IMR-90 (cell line): ENCODE results near the gene TAF1A. TPM values are rescaled to one million over a fixed set of nuclear protein-coding genes. Genes with fewer than 3 reads are reported as not detected.

Source experiments
- ATAC-seq: fragments of 200-7000 bp; cut with Tn5 transposase; 2 replicates; pipeline ENCODE4 v1.9.1; 2020; ENCODE audit warnings: low read depth, mild to moderate bottlenecking, moderate library complexity
- BruUV-seq: library from RNA; stranded (reverse); fragments of 400-500 nt; replicated peaks from 2 replicates; lab custom pipeline; 2021; lab: Mats Ljungman, UMichigan
- CTCF ChIA-PET: fragments of 300-600 bp; formaldehyde crosslinking; extraction: SDS; loops from one replicate; lab custom pipeline; 2021; ENCODE audit warnings: antibody characterized with exemption; lab: Yijun Ruan, JAX
- POLR2A ChIA-PET: fragments of 300-600 bp; sonication (Branson Sonifier 250); formaldehyde crosslinking; loops from one replicate; lab custom pipeline; 2022; ENCODE audit warnings: antibody characterized with exemption; ENCODE audit not compliant: unreplicated experiment; lab: Charles Lee
- DNase-seq: peaks from one replicate; pipeline ENCODE4 v3.0.0; 2013
- H2AFZ ChIP-seq: replicated peaks from 2 replicates; pipeline ENCODE3; 2013; ENCODE audit warnings: low read length, mild to moderate bottlenecking; ENCODE audit not compliant: poor library complexity
- H2AK5ac ChIP-seq: 2 replicates; pipeline ENCODE4 v1.6.1; 2013; ENCODE audit warnings: low read depth, low read length, inconsistent platforms
- H2AK9ac ChIP-seq: replicated peaks from 2 replicates; pipeline ENCODE3; 2013; ENCODE audit warnings: mild to moderate bottlenecking, low read depth, low read length, moderate library complexity; ENCODE audit not compliant: poor library complexity
- H2BK120ac ChIP-seq: 2 replicates; pipeline ENCODE4 v1.6.1; 2013; ENCODE audit warnings: low read depth, low read length, inconsistent platforms
- H2BK15ac ChIP-seq: 3 replicates; pipeline ENCODE4 v1.6.1; 2013; ENCODE audit warnings: low read depth, low read length, inconsistent platforms
- H2BK20ac ChIP-seq: 2 replicates; pipeline ENCODE4 v1.6.1; 2013; ENCODE audit warnings: low read depth, mild to moderate bottlenecking, inconsistent platforms, low read length, moderate library complexity
- H2BK5ac ChIP-seq: 2 replicates; pipeline ENCODE4 v1.6.1; 2013; ENCODE audit warnings: mild to moderate bottlenecking, low read depth, low read length, inconsistent platforms; ENCODE audit not compliant: poor library complexity, severe bottlenecking
- H3K14ac ChIP-seq: replicated peaks from 2 replicates; pipeline ENCODE4 v1.6.1; 2013; ENCODE audit warnings: low read depth, low read length, inconsistent platforms
- H3K18ac ChIP-seq: 2 replicates; pipeline ENCODE4 v1.6.1; 2013; ENCODE audit warnings: low read depth, low read length, control low read depth
- H3K23ac ChIP-seq: 2 replicates; pipeline ENCODE4 v1.6.1; 2013; ENCODE audit warnings: low read depth, low read length, inconsistent platforms
- H3K27ac ChIP-seq: 2 replicates; pipeline ENCODE4 v1.5.1; 2013; ENCODE audit warnings: mild to moderate bottlenecking, control low read depth, low read length; ENCODE audit not compliant: insufficient read depth
- H3K27me3 ChIP-seq: 2 replicates; pipeline ENCODE4 v1.6.1; 2013; ENCODE audit warnings: low read length; ENCODE audit not compliant: control insufficient read depth, insufficient read depth
- H3K36me3 ChIP-seq: 2 replicates; pipeline ENCODE4 v1.6.1; 2013; ENCODE audit warnings: low read length, mixed read lengths; ENCODE audit not compliant: control insufficient read depth, insufficient read depth
- H3K4ac ChIP-seq: 2 replicates; pipeline ENCODE4 v1.6.1; 2013; ENCODE audit warnings: low read depth, low read length, inconsistent platforms
- H3K4me1 ChIP-seq: 2 replicates; pipeline ENCODE4 v1.6.1; 2013; ENCODE audit warnings: low read length, mixed read lengths; ENCODE audit not compliant: control insufficient read depth, insufficient read depth
- H3K4me2 ChIP-seq: 2 replicates; pipeline ENCODE4 v1.6.1; 2013; ENCODE audit warnings: low read depth, mild to moderate bottlenecking, control low read depth, low read length, moderate library complexity
- H3K4me3 ChIP-seq: 2 replicates; pipeline ENCODE4 v1.5.1; 2013; ENCODE audit warnings: low read depth, mild to moderate bottlenecking, control low read depth, low read length, moderate library complexity; ENCODE audit not compliant: insufficient read depth
- H3K56ac ChIP-seq: 2 replicates; pipeline ENCODE4 v1.6.1; 2013; ENCODE audit warnings: low read length, inconsistent platforms; ENCODE audit not compliant: insufficient read depth; ENCODE audit errors: extremely low read depth
- H3K79me1 ChIP-seq, 2 experiments: 2 replicates each; pipeline ENCODE4 v1.6.1; 2013; ENCODE audit warnings: low read length in 2 of 2, inconsistent platforms in 1 of 2, low read depth in 1 of 2
- H3K9ac ChIP-seq: 2 replicates; pipeline ENCODE4 v1.6.1; 2013; ENCODE audit warnings: low read depth, low read length, control low read depth
- H3K9me1 ChIP-seq: 2 replicates; pipeline ENCODE4 v1.6.1; 2013; ENCODE audit warnings: low read length, inconsistent platforms; ENCODE audit not compliant: insufficient read depth
- H3K9me3 ChIP-seq: 2 replicates; pipeline ENCODE4 v1.6.1; 2013; ENCODE audit warnings: low read length; ENCODE audit not compliant: control insufficient read depth, insufficient read depth
- H4K20me1 ChIP-seq: 2 replicates; pipeline ENCODE4 v1.6.1; 2013; ENCODE audit warnings: low read length, inconsistent platforms; ENCODE audit not compliant: insufficient read depth
- H4K5ac ChIP-seq: 2 replicates; pipeline ENCODE4 v1.6.1; 2013; ENCODE audit warnings: mild to moderate bottlenecking, low read depth, low read length, control low read depth
- H4K8ac ChIP-seq, 2 experiments: 2 replicates each; pipeline ENCODE4 v1.6.1; 2013; ENCODE audit warnings: low read depth in 2 of 2, low read length in 2 of 2, control low read depth in 1 of 2, inconsistent platforms in 1 of 2
- H4K91ac ChIP-seq: 2 replicates; pipeline ENCODE4 v1.6.1; 2013; ENCODE audit warnings: low read depth, low read length, inconsistent platforms; ENCODE audit not compliant: insufficient read depth
- BHLHE40 ChIP-seq: fragments of 150-350 bp; IDR thresholded peaks from 2 replicates; pipeline ENCODE4 v1.6.1; 2016; ENCODE audit warnings: mild to moderate bottlenecking, low read depth, low read length
- CEBPB ChIP-seq: IDR thresholded peaks from 2 replicates; pipeline ENCODE4 v1.6.1; 2012; ENCODE audit warnings: low read depth, low read length, improper control_type of control experiment
- CHD1 ChIP-seq: IDR thresholded peaks from 2 replicates; pipeline ENCODE4 v1.6.1; 2012; ENCODE audit warnings: low read depth, low read length, improper control_type of control experiment
- CTCF ChIP-seq: conservative IDR thresholded peaks from 2 replicates; pipeline ENCODE4 v1.5.1; 2012; ENCODE audit warnings: mild to moderate bottlenecking, low read depth, low read length, improper control_type of control experiment
- ELK1 ChIP-seq: fragments of 150-350 bp; IDR thresholded peaks from 2 replicates; pipeline ENCODE4 v1.6.1; 2016; ENCODE audit warnings: low read depth, mild to moderate bottlenecking, low read length, moderate library complexity, borderline replicate concordance
- FOS ChIP-seq: fragments of 150-350 bp; IDR thresholded peaks from 2 replicates; pipeline ENCODE4 v1.6.1; 2016; ENCODE audit warnings: low read depth, low read length
- MAFK ChIP-seq: IDR thresholded peaks from 2 replicates; pipeline ENCODE4 v1.6.1; 2012; ENCODE audit warnings: low read depth, low read length, improper control_type of control experiment
- MXI1 ChIP-seq: IDR thresholded peaks from 2 replicates; pipeline ENCODE4 v1.6.1; 2012; ENCODE audit warnings: low read depth, mild to moderate bottlenecking, low read length, moderate library complexity, borderline replicate concordance
- NFE2L2 ChIP-seq: fragments of 150-350 bp; IDR thresholded peaks from 2 replicates; pipeline ENCODE4 v1.6.1; 2016; ENCODE audit warnings: low read depth, mild to moderate bottlenecking, low read length
- POLR2A ChIP-seq: IDR thresholded peaks from 2 replicates; pipeline ENCODE4 v1.6.1; 2012; ENCODE audit warnings: mild to moderate bottlenecking, low read depth, low read length
- RAD21 ChIP-seq: IDR thresholded peaks from 2 replicates; pipeline ENCODE4 v1.6.1; 2012; ENCODE audit warnings: low read length, improper control_type of control experiment
- RCOR1 ChIP-seq: IDR thresholded peaks from 2 replicates; pipeline ENCODE4 v1.6.1; 2012; ENCODE audit warnings: mild to moderate bottlenecking, low read length, improper control_type of control experiment; ENCODE audit not compliant: insufficient replicate concordance
- RFX5 ChIP-seq: IDR thresholded peaks from 2 replicates; pipeline ENCODE4 v1.8.0; 2012; ENCODE audit warnings: low read depth, mild to moderate bottlenecking, low read length, moderate library complexity
- SMC3 ChIP-seq: fragments of 150-350 bp; IDR thresholded peaks from 2 replicates; pipeline ENCODE4 v1.6.1; 2016; ENCODE audit warnings: low read depth, mild to moderate bottlenecking, antibody characterized with exemption, low read length, moderate library complexity
- USF2 ChIP-seq: fragments of 150-350 bp; IDR thresholded peaks from 2 replicates; pipeline ENCODE4 v1.6.1; 2017; ENCODE audit warnings: mild to moderate bottlenecking, antibody characterized with exemption, low read length, low read depth
- WGBS, 2 experiments: methylation state at CpG; one replicate each; pipeline versions ENCODE4 v1.1.5 to v1.1.7; 2013; ENCODE audit warnings: missing lambda C conversion rate in 2 of 2; ENCODE audit not compliant: insufficient read length in 1 of 2; ENCODE audit errors: extremely low coverage in 2 of 2; 5-methylcytosine and 5-hydroxymethylcytosine counted together
- dilution Hi-C: fragments of 300-500 bp; cut with HindIII; formaldehyde crosslinking; loops from one replicate; pipeline ENCODE4 v1.14.3; 2018; ENCODE audit warnings: low sequenced_read_pairs; ENCODE audit not compliant: unreplicated experiment
- in situ Hi-C: fragments of 300-500 bp; cut with MboI; formaldehyde crosslinking; loops from 3 replicates; pipeline ENCODE4 v1.14.3; 2019; ENCODE audit warnings: low sequenced_read_pairs, inconsistent platforms, mixed read lengths
- intact Hi-C: fragments of 100-400 bp; cut with micrococcal nuclease; formaldehyde crosslinking; loops from 2 replicates; pipeline ENCODE4 v1.10.0; 2022
- polyA plus RNA-seq, 3 experiments: library from polyadenylated mRNA; depleted of rRNA; stranded (reverse); fragments of >200 nt; gene quantifications; 2 replicates each; pipeline ENCODE4 v1.2.3, GENCODE V29; 2012; ENCODE audit warnings: low replicate concordance in 1 of 3
- total RNA-seq: library from RNA; depleted of rRNA; stranded (reverse); fragments of >200 nt; gene quantifications from 2 replicates; pipeline ENCODE4 v1.2.3, GENCODE V29; 2012

The TAF1A gene
- total and polyA plus RNA-seq, 2 of the 4 experiments (the other 2 are of a cell fraction) = 3.8 to 5.4 TPM

DNA sequence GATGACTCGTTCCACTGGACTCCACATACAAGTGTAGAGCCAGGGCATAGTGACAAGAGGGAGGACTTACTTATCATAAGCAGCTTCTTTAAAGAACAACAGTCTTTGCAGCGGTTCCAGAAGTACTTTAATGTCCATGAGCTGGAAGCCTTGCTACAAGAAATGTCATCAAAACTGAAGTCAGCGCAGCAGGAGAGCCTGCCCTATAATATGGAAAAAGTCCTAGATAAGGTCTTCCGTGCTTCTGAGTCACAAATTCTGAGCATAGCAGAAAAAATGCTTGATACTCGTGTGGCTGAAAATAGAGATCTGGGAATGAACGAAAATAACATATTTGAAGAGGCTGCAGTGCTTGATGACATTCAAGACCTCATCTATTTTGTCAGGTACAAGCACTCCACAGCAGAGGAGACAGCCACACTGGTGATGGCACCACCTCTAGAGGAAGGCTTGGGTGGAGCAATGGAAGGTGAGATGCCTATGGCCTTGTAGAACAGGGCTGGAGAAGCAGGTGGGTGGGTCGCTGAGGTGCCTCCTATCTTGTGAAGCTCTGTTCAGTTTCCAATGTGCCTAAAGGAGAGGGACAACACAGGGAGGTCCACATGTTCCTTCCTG is 40.3 kb upstream of the TAF1A start:
- intact Hi-C loops (loop anchor here (5.0 kb wide), 1 partner anchor 743 kb away; no protein-coding TSS in a partner anchor), dilution Hi-C loops (no loop called here), in situ Hi-C loops (loop anchor here (5.0 to 25.0 kb wide), 4 partner anchors 163 to 1168 kb away; partner anchors contain the start of gene DUSP10)
- Histone ChIP-seq H3K9me3 (no peaks in the 10 kb centered on the region), H4K5ac (no peak overlapping the region), H2AK5ac (0 out of 2 replicates have a peak overlapping the region, but pooled peaks have one; percentile 23), H3K4me2 (no peak overlapping the region; the same call in 1 of the 2 replicates), H3K9me1 (peaks cover 4% of the 10 kb centered on the region), H3K36me3 (peaks cover 36% of the 10 kb centered on the region), H4K20me1 (no peaks in the 10 kb centered on the region), H2BK15ac (no peak overlapping the region), H2AFZ (no peak overlapping the region), H3K4me3 (no peak overlapping the region), H4K91ac (no peak overlapping the region), H3K9ac (no peak overlapping the region), H3K4ac (no peak overlapping the region), H2AK9ac (peak overlapping the region; percentile 49), H3K56ac (no peak overlapping the region), H3K18ac (no peak overlapping the region), H4K8ac (no peak overlapping the region), H2BK5ac (no peak overlapping the region), H3K27me3 (no peaks in the 10 kb centered on the region), H3K14ac (no peak overlapping the region), H3K79me1 (peaks cover 0 to 3% of the 10 kb centered on the region in 2 experiments; a peak in 1 of 4 replicates), H3K4me1 (peaks cover 7% of the 10 kb centered on the region; the same call in 1 of the 2 replicates), H3K23ac (no peak overlapping the region), H2BK20ac (no peak overlapping the region), H3K27ac (no peak overlapping the region), H2BK120ac (no peak overlapping the region)
- ATAC-seq (peak; percentile 40), DNase-seq (peak; percentile 52)
- BruUV-seq = no TSS peak
- POLR2A ChIA-PET = interaction anchor here (0.6 kb wide), 1 partner anchor 22 kb away, joined by 4 read pairs; no protein-coding TSS in a partner anchor
- CTCF ChIA-PET = no interaction called here
- WGBS, 2 experiments = 73% methylated on average over 2 of the region's 7 CpGs; no CpG with 5 or more reads in 1 of the 2 experiments
- TF ChIP-seq ELK1 (no peak), RFX5 (no peak), CTCF (no peak), RAD21 (no peak), MXI1 (no peak), POLR2A (no peak), BHLHE40 (no peak), FOS (no peak), CEBPB (no peak), USF2 (no peak), NFE2L2 (no peak), MAFK (no peak), RCOR1 (no peak), SMC3 (no peak), CHD1 (no peak)
